Left lung (tissue), 10 donors: ENCODE results near the gene JAZF1. TPM values are rescaled to one million over a fixed set of nuclear protein-coding genes. Genes with fewer than 3 reads are reported as not detected.

Source experiments
- ATAC-seq: fragments of 200-7000 bp; cut with Tn5 transposase; one replicate; pipeline ENCODE4 v1.9.1; 2020; ENCODE audit warnings: moderate library complexity
- DNase-seq, 4 donors: peaks; one replicate each; pipeline ENCODE4 v3.0.0-alpha.2; 2013 to 2020
- H3K27ac ChIP-seq, 2 donors: fragments of 200-600 bp; sonication (generic) in 1 of 2; one replicate each; pipeline versions ENCODE4 v1.5.0 to v1.8.0; 2020 to 2021
- H3K27me3 ChIP-seq, 2 donors: fragments of 200-600 bp; sonication (generic) in 1 of 2; one replicate each; pipeline versions ENCODE4 v1.5.0 to v1.8.0; 2020 to 2021
- H3K36me3 ChIP-seq, 2 donors: fragments of 200-600 bp; sonication (generic) in 1 of 2; one replicate each; pipeline versions ENCODE4 v1.5.0 to v1.8.0; 2020 to 2021
- H3K4me1 ChIP-seq, 2 donors: fragments of 200-600 bp; one replicate each; pipeline ENCODE4 v1.8.0; 2021
- H3K4me3 ChIP-seq, 2 donors: fragments of 200-600 bp; sonication (generic) in 1 of 2; one replicate each; pipeline versions ENCODE4 v1.5.0 to v1.8.0; 2020 to 2021; ENCODE audit warnings: mild to moderate bottlenecking in 1 of 2
- H3K9me3 ChIP-seq, 2 donors: fragments of 200-600 bp; sonication (generic) in 1 of 2; one replicate each; pipeline versions ENCODE4 v1.5.0 to v1.8.0; 2020 to 2021
- CTCF ChIP-seq, 2 donors: fragments of 200-600 bp; sonication (generic) in 1 of 2; IDR thresholded peaks; one replicate each; pipeline versions ENCODE4 v1.5.0 to v1.8.0; 2021; ENCODE audit warnings: antibody characterized with exemption in 2 of 2
- intact Hi-C, 2 donors: fragments of 100-400 bp; cut with DNase I; formaldehyde crosslinking; loops; one replicate each; pipeline versions ENCODE4 v1.11.2 to v1.14.2; 2022
- polyA plus RNA-seq, 6 donors: library from polyadenylated mRNA; unstranded; fragments of 120-200 nt; gene quantifications; one replicate each; pipeline ENCODE4 v1.2.1, GENCODE V29; 2013; ENCODE audit not compliant: insufficient read length in 6 of 6
- total RNA-seq, 2 donors: library from RNA; stranded (reverse); fragmentation: NEBNext Ultra II Directional; extraction: Animal tissue kit (Norgen Biotek cat#: 25700); gene quantifications; one replicate each; pipeline ENCODE4 v1.2.1, GENCODE V29; 2021
- donor health status: DM: no; HTN: yes; CAD: no.
- donor health status: DM: no; HTN: no; CAD: no.

JAZF1 gene
- total and polyA plus RNA-seq, 8 donors = 11.1 to 18.2 (median 13.8) TPM

- H3K27ac ChIP-seq = no peak overlapping the region
- H3K4me1 ChIP-seq = peaks cover 0 to 30% of the 10 kb centered on the region in 2 donors
- H3K9me3 ChIP-seq = no peaks in the 10 kb centered on the region
- H3K27me3 ChIP-seq = no peaks in the 10 kb centered on the region
- peak in 2 of 4 donors; percentile 78 to 84 for DNase-seq
- TF ChIP-seq CTCF (IDR thresholded peaks at IDR 0.05) = peak; percentile 52 to 62
- H3K4me3 ChIP-seq = no peak overlapping the region
- intact Hi-C loops = no loop called here
- ATAC-seq = peak; percentile 45
- no peaks in the 10 kb centered on the region for H3K36me3 ChIP-seq
Observed at GRCh38 chr7:28093623-28094232, 86.9 kb downstream of the JAZF1 start.

GRCh38 chr7:28091190-28091589, 89.4 kb downstream of the JAZF1 start:
- H3K27ac ChIP-seq = no peak overlapping the region
- H3K36me3 ChIP-seq = no peaks in the 10 kb centered on the region
- intact Hi-C loops = no loop called here
- DNase-seq (no peak), ATAC-seq (no peak)
- no peaks in the 10 kb centered on the region for H3K9me3 ChIP-seq
- peaks cover 0 to 52% of the 10 kb centered on the region in 2 donors for H3K4me1 ChIP-seq
- TF ChIP-seq CTCF (IDR thresholded peaks at IDR 0.05) = no peak
- H3K27me3 ChIP-seq = no peaks in the 10 kb centered on the region
- H3K4me3 ChIP-seq = no peak overlapping the region

GRCh38 chr7:28088901-28089714, 91.5 kb downstream of the JAZF1 start:
- intact Hi-C loops = no loop called here
- no peak for DNase-seq
- H3K36me3 ChIP-seq = no peaks in the 10 kb centered on the region
- no peak overlapping the region for H3K4me3 ChIP-seq
- peak; percentile 89 for ATAC-seq
- TF ChIP-seq CTCF (IDR thresholded peaks at IDR 0.05) = no peak
- peaks cover 0 to 65% of the 10 kb centered on the region in 2 donors for H3K4me1 ChIP-seq
- no peaks in the 10 kb centered on the region for H3K27me3 ChIP-seq
- peak overlapping the region in 1 of 2 donors; percentile 88 for H3K27ac ChIP-seq
- no peaks in the 10 kb centered on the region for H3K9me3 ChIP-seq

- DNase-seq = no peak
- Histone ChIP-seq H3K4me3 (no peak overlapping the region), H3K4me1 (peaks cover 4 to 75% of the 10 kb centered on the region in 2 donors), H3K9me3 (no peaks in the 10 kb centered on the region), H3K27me3 (no peaks in the 10 kb centered on the region), H3K27ac (peak overlapping the region in 1 of 2 donors; percentile 88), H3K36me3 (no peaks in the 10 kb centered on the region)
- intact Hi-C loops = no loop called here
- no peak for TF ChIP-seq CTCF (IDR thresholded peaks at IDR 0.05)
- peak; percentile 15 for ATAC-seq
Observed at GRCh38 chr7:28088032-28088431, 92.6 kb downstream of the JAZF1 start.

- TF ChIP-seq CTCF (IDR thresholded peaks at IDR 0.05) = no peak
- intact Hi-C loops = no loop called here
- Histone ChIP-seq H3K4me1 (peaks cover 4 to 93% of the 10 kb centered on the region in 2 donors), H3K9me3 (no peaks in the 10 kb centered on the region), H3K27me3 (no peaks in the 10 kb centered on the region), H3K27ac (peak overlapping the region in 1 of 2 donors; percentile 92), H3K4me3 (no peak overlapping the region), H3K36me3 (no peaks in the 10 kb centered on the region)
- no peak for ATAC-seq
- DNase-seq = no peak
Observed at GRCh38 chr7:28086198-28086597, 94.4 kb downstream of the JAZF1 start.
